K562 treated with DMSO at 1 percent for 4 hours (cell line): ENCODE results near the gene GMIP. TPM values are rescaled to one million over a fixed set of nuclear protein-coding genes. Genes with fewer than 3 reads are reported as not detected.

ENCODE experiments used
- total RNA-seq: library from RNA; unstranded; fragments of 300-600 nt; gene quantifications from 2 replicates; pipeline ENCODE4 v1.2.3, GENCODE V29; 2022; ENCODE audit not compliant: insufficient read depth

The GMIP gene
- 13.6 and 13.9 TPM in 2 replicates for total RNA-seq

DNA sequence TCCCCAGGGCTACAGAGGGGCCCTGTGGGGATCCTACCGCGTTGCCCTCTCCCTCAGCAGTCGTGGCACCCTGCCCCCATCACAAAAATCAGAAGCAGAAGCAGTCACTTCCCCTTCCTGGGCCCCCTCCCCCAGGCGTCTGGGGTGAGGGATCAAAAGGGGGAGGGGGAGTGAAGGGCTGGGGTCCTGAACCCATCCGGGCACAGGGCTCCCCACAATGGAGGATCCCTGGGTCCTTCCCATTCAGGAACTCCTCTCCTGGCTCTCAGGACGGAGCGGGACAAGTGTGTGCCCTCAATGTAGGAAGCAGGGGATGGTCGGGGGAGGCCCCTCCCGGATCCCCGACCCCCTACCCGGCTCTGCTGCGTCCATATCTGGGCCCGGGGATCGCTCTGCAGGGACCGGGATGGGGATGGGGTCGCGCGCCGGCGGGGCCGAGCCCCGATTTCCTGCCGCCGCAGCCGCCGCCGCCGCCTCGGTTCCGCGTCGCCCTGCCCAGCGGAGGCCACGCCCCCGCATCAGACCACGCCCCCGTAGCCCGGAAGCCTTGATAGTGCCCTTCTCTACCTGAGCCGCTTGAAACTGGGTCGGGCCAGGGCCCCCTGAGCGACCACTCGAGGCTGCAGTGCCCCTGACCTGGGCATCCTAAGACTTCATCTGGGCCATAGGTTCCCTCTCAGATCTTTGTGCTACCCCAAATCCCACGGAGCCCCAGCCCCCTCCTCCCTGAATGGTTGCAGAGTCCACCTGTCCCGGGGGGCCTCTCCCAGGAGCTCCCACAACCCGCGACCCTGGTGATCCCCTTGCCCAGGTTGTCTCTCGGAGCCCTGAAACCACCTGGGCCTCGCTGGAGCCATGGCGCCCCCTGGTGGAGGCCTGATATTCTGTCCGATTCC is at the start of gene GMIP:
GMIP (minus strand) TSS at position 500 of the 896 bp plus-strand sequence; CDS start at position 372, 128 bp downstream.

GRCh38 chr19:19668230-19669012 is 25.0 kb upstream of the GMIP start, which contains the start of gene ZNF101:
Gene ZNF101, plus strand, starts transcription at chr19:19668839. Its CDS starts 125 bp downstream, at chr19:19668964.

DNA sequence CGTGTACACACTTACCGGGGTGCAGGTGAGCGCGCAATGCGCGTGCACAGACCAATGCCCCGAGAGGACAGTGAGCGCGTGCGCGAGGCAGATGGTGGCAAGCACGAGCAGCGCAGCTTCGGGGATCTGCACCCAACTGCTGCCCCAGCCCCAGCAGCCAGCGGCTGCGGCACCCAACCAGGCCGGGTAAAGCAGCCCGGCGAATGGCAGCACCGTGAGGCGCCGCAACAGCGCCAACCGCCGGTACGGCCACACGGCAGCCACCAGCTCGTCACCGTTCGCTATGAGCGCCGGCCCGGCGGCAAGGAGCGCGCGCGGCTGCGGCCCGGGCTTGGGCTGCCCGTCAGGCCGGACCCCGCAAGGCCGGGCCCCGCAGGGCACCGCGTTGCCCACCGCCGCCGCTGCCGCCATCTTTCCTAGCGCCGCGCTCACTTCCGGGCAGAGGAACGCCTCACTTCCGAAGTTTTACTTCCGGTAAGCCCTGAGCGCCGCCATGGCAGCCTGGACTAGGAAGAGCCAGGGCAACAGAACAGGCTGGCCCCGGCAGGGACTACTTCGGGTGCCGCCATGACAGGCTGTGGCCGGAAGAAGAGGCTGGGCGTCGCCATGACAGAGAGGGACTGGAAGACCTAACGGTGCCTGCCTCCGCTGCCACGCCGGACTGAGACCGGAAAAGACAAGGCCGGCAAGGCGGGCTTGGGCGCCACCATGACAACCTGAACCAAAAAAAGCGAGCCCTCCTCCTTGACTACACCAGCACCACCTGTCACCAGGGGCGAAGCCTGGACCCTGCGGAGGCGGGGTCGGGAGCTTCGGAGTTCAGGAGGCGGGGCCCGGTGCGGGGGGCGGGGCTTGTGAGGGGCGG is 20.0 kb upstream of the GMIP start, which contains the start of gene ATP13A1:
ATP13A1 (minus strand) TSS at position 421 of the 865 bp plus-strand sequence; CDS start at position 411, 10 bp downstream.

DNA sequence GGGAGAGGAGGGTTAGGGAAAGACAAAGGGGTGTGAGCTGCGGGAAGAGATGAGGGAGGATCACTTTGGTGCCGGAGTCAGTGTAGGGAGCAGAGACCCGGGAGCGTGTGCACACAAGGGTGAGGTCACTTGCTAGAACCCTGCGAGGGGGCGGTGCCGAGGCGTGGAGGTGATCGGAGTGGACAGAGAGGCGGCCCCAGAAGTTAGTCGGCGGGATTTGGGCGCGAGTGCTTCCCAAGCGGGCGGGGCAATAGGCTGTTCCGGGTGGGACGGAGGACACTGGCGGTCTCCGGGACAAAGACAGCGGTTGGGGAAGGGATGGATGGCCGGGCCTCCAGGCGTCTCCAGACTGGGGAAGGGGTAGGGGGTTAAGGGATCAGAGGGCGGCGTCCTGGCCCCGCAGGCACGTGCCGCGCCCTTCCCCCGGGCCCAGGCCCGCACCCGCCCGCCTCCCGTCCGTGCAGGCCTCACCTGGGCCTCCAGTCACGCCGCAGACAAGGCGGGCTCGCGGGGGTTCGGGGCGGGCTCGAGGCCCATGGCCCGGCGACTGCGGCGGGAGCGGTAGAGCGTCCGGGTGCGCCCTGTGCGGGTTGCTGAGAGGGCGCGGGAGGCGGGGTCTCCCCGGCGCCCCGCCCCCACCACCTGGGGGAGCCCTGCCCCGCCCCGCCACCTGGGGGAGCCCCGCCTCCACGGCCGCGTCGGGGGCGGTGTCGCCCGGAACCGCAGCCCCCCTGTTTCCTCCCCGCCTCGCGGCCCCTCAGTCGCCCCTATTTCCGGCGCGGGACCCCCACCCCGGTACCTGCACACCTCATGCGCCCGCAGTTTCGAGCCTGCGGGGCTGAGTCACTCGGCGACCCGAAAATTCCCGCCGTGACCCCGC is 15.6 kb downstream of the GMIP start, which contains the start of gene LPAR2:
LPAR2 (minus strand) TSS at position 600 of the 880 bp plus-strand sequence. CDS start 945 bp downstream, outside the sequence.

DNA sequence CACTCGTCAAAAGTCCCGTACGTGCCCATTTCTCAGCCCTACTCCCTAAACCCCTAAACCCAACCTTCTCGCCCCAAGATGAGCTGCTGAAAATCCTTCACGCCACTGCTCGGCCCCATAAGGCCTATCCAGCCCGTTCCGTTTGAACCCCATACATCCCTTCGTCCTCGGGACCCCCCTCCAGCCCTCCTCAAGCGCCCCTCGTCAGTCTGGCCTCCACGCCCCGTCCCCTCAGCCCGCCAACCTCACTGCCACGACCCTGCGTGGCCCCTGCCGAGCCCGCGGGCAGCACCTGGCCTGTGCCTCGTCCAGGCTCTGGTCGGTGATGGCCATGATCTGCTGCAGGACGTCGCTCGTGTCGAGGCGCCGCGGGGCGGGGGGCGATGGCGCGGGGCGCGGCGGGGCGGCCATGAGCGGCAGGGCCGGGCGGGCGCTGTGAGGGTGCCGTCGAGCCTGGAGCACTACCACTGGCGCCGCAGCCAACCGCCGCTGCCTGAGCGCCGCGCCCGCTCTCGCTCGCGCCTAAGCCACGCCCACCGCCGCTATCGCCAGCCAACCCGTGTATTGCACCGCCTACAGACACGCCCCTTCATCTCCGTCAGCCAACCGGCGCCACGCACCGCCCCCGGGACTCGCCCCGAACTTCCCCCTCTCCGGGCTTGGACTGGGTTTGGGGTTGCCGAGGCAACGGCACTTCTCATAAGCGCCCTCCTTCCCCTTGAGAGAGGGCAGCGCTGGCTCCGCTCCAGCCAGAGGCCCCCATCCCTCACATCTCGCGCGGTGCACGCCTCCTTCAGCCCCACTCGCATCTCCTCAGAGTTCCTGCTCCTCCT is 25.0 kb downstream of the GMIP start, which contains the start of gene PBX4:
PBX4 (minus strand) TSS at position 469 of the 833 bp plus-strand sequence; CDS start at position 411, 58 bp downstream.

Other genes starting within 250 kb of the GMIP start
- gene GATAD2A, start 238.0 kb downstream of the GMIP start, total RNA-seq: 53.4 and 59.7 TPM in 2 replicates
- gene TSSK6, start 128.1 kb downstream of the GMIP start, total RNA-seq: 3.0 and 6.0 TPM in 2 replicates
- gene NDUFA13, start 127.4 kb downstream of the GMIP start, total RNA-seq: 313 and 415 TPM in 2 replicates
- gene YJEFN3, start 114.7 kb downstream of the GMIP start, total RNA-seq: 1.7 and 6.6 TPM in 2 replicates
- gene CILP2, start 105.4 kb downstream of the GMIP start, total RNA-seq: 1.2 and 2.0 TPM in 2 replicates
- 2.6 and 3.4 TPM in 2 replicates for gene PBX4, start 25.0 kb downstream of the GMIP start, total RNA-seq
- gene LPAR2, start 15.4 kb downstream of the GMIP start, total RNA-seq: 11.9 and 19.4 TPM in 2 replicates
- 62.5 and 84.4 TPM in 2 replicates for gene ATP13A1, start 20.0 kb upstream of the GMIP start, total RNA-seq
- 5.7 and 5.8 TPM in 2 replicates for gene ZNF101, start 25.2 kb upstream of the GMIP start, total RNA-seq
- gene ZNF14, start 89.5 kb upstream of the GMIP start, total RNA-seq: 2.9 and 4.0 TPM in 2 replicates
- not detected in 2 replicates for gene ZNF506, start 178.1 kb upstream of the GMIP start, total RNA-seq
- 2.4 and 4.5 TPM in 2 replicates for gene ZNF253, start 222.2 kb upstream of the GMIP start, total RNA-seq